Heart left ventricle (tissue), 13 donors: ENCODE results near the gene KRT5.

ENCODE experiments used
- CTCF ChIP-seq, 12 donors: fragments of 200-600 bp; sonication (generic) in 4 of 12; IDR thresholded peaks; one replicate each; pipeline versions ENCODE4 v1.5.0 to v1.8.0; 2018 to 2022; ENCODE audit warnings: antibody characterized with exemption in 12 of 12, mild to moderate bottlenecking in 5 of 12
- POLR2A ChIP-seq, 2 donors: fragments of 450-650 bp; IDR thresholded peaks; one replicate each; pipeline ENCODE4 v1.6.1; 2017; ENCODE audit warnings: antibody characterized with exemption in 2 of 2, mild to moderate bottlenecking in 2 of 2, moderate library complexity in 2 of 2
- donor health status: ischemic (EF 13 %, LVEDD 7.1; RV severe dilation, severe dysfunction).
- donor health status: DM: no; HTN: yes; CAD: no.
- donor health status: DM: no; HTN: no; CAD: no.
- donor health status: ischemic (EF 25% LVEDD 6.9; RV normal size, moderate dysfunction).
- donor health status: ischemic (EF 25% LVEDD 5.7; RV mildly dilated, moderate dysfunction).
- donor health status: ischemic (EF 35%, LVEDD 5.7; RV mildly dilated, moderate dysfunction).
- donor health status: nonischemic (EF 11% LVEDD 7.7; RV severe dilation, severe dysfunction).
- donor health status: DM: yes; HTN: yes; CAD: no.
- donor health status: PGD.
- donor health status: ischemic (EF 29% LVEDD 5.4; RV normal size, mild dysfunction).
- donor health status: nonischemic (EF 23%, LVEDD 6.1; RV moderate dilation, normal function).

- TF ChIP-seq CTCF (IDR thresholded peaks at IDR 0.05), result no peak
- TF ChIP-seq POLR2A (IDR thresholded peaks at IDR 0.05), result no peak
These were observed 24.8 kb downstream of the KRT5 start for GRCh38 chr12:52495389-52495788.
